SK-N-SH (cell line): Measurements from ENCODE around the gene SERPINA7. TPM values are rescaled to one million over a fixed set of nuclear protein-coding genes. Genes with fewer than 3 reads are reported as not detected.
"Not testable (repeated sequence)": the region's sequence is repeated elsewhere in the genome, so short reads cannot be mapped to it uniquely, and the experiment has no call there.

Experiments used
- CTCF ChIA-PET: fragments of 300-600, 350-600 bp; formaldehyde crosslinking; extraction: SDS; loops from one replicate; lab custom pipeline; 2021; lab: Yijun Ruan, JAX
- POLR2A ChIA-PET: fragments of 350-600 bp; sonication (Branson Sonifier 250); formaldehyde crosslinking; extraction: SDS; loops from one replicate; lab custom pipeline; 2020; ENCODE audit warnings: antibody characterized with exemption, inconsistent platforms; lab: Yijun Ruan, JAX
- DNase-seq: peaks from one replicate; pipeline ENCODE4 v3.0.0; 2012
- H2AFZ ChIP-seq: fragments of 200-600 bp; sonication (generic); 2 replicates; pipeline ENCODE4 v1.8.1; 2016; ENCODE audit warnings: antibody characterized with exemption, mild to moderate bottlenecking, low read depth
- H3F3A ChIP-seq: fragments of 200-600 bp; sonication (generic); replicated peaks from 2 replicates; pipeline ENCODE3; 2016; ENCODE audit warnings: antibody characterized with exemption, mild to moderate bottlenecking; ENCODE audit not compliant: insufficient read depth
- H3K27ac ChIP-seq, 2 experiments: fragments of 200-500 bp in 1 of 2; fragments of 200-600 bp in 1 of 2; sonication (Bioruptor generic) in 1 of 2; sonication (generic), shearing (Covaris generic) in 1 of 2; 2 replicates each; pipeline versions ENCODE4 v1.5.1 to v1.6.1; 2014 to 2016; ENCODE audit warnings: low read depth in 2 of 2, inconsistent platforms in 1 of 2, low read length in 1 of 2, mild to moderate bottlenecking in 1 of 2, mixed read lengths in 1 of 2
- H3K27me3 ChIP-seq: fragments of 200-600 bp; sonication (generic), shearing (Covaris generic); 2 replicates; pipeline ENCODE4 v1.6.1; 2016; ENCODE audit warnings: mixed run types; ENCODE audit not compliant: insufficient read depth
- H3K36me3 ChIP-seq, 2 experiments: fragments of 200-500 bp in 1 of 2; fragments of 200-600 bp in 1 of 2; sonication (Bioruptor generic) in 1 of 2; sonication (generic) in 1 of 2; replicated peaks in 1 of 2; 2 replicates each; pipeline versions ENCODE3 to v1.5.1; 2014 to 2016; ENCODE audit warnings: low read length in 1 of 2, mild to moderate bottlenecking in 1 of 2; ENCODE audit not compliant: insufficient read depth in 2 of 2, control insufficient read depth in 1 of 2
- H3K4me1 ChIP-seq, 2 experiments: fragments of 200-500 bp in 1 of 2; fragments of 200-600 bp in 1 of 2; sonication (Bioruptor generic) in 1 of 2; sonication (generic), shearing (Covaris generic) in 1 of 2; 2 replicates each; pipeline versions ENCODE4 v1.5.1 to v1.6.1; 2014 to 2016; ENCODE audit warnings: low read depth in 1 of 2, low read length in 1 of 2, mixed run types in 1 of 2; ENCODE audit not compliant: insufficient read depth in 2 of 2, control insufficient read depth in 1 of 2
- H3K4me2 ChIP-seq: fragments of 200-600 bp; sonication (generic), shearing (Covaris generic); 2 replicates; pipeline ENCODE4 v1.6.1; 2017; ENCODE audit warnings: mixed run types
- H3K4me3 ChIP-seq, 2 experiments: fragments of 200-500 bp in 1 of 2; fragments of 200-600 bp in 1 of 2; sonication (Bioruptor generic) in 1 of 2; sonication (generic), shearing (Covaris generic) in 1 of 2; 2 replicates each; pipeline versions ENCODE4 v1.5.1 to v1.8.1; 2014 to 2016; ENCODE audit warnings: low read depth in 2 of 2, inconsistent platforms in 1 of 2, low read length in 1 of 2, mild to moderate bottlenecking in 1 of 2, mixed read lengths in 1 of 2, moderate library complexity in 1 of 2
- H3K79me2 ChIP-seq: fragments of 200-600 bp; sonication (generic); 2 replicates; pipeline ENCODE4 v1.8.1; 2017; ENCODE audit warnings: mild to moderate bottlenecking; ENCODE audit not compliant: insufficient read depth
- H3K9ac ChIP-seq: fragments of 200-600 bp; sonication (generic); 2 replicates; pipeline ENCODE4 v1.6.1; 2017; ENCODE audit warnings: mixed run types
- H3K9me2 ChIP-seq: fragments of 200-600 bp; sonication (generic); 2 replicates; pipeline ENCODE4 v1.6.1; 2017; ENCODE audit warnings: mixed run types
- H3K9me3 ChIP-seq: fragments of 200-600 bp; sonication (generic); 2 replicates; pipeline ENCODE4 v1.6.1; 2017; ENCODE audit warnings: mixed run types, mild to moderate bottlenecking, moderate library complexity
- H4K20me1 ChIP-seq: fragments of 200-600 bp; sonication (generic); 2 replicates; pipeline ENCODE4 v1.6.1; 2017; ENCODE audit warnings: mild to moderate bottlenecking, mixed run types; ENCODE audit not compliant: insufficient read depth
- CHD2 ChIP-seq: fragments of 150-350 bp; IDR thresholded peaks from 2 replicates; pipeline ENCODE4 v1.6.1; 2018; ENCODE audit warnings: low read length; ENCODE audit not compliant: partially characterized antibody
- ELF1 ChIP-seq: IDR thresholded peaks from 2 replicates; pipeline ENCODE4 v1.4.0; 2012
- EP300 ChIP-seq, 2 experiments: IDR thresholded peaks; 2 replicates each; pipeline versions ENCODE4 v1.4.0 to v1.6.1; 2012; ENCODE audit warnings: borderline replicate concordance in 1 of 2, low read depth in 1 of 2, low read length in 1 of 2
- EZH2phosphoT487 ChIP-seq: fragments of 200-600 bp; sonication (generic); IDR thresholded peaks from 2 replicates; pipeline ENCODE4 v1.6.1; 2017; ENCODE audit warnings: low read depth, mixed run types, mild to moderate bottlenecking, antibody characterized with exemption, moderate library complexity, borderline replicate concordance
- FOXJ3 ChIP-seq: sonication (generic); formaldehyde crosslinking; IDR thresholded peaks from 2 replicates; pipeline ENCODE4 v1.5.1; 2020; ENCODE audit warnings: mild to moderate bottlenecking, missing genetic modification reagents
- GABPA ChIP-seq: IDR thresholded peaks from 2 replicates; pipeline ENCODE4 v1.4.0; 2012; ENCODE audit warnings: low read depth, mild to moderate bottlenecking
- JUND ChIP-seq: IDR thresholded peaks from 2 replicates; pipeline ENCODE4 v1.4.0; 2012
- NRF1 ChIP-seq: IDR thresholded peaks from 2 replicates; pipeline ENCODE4 v1.6.1; 2012; ENCODE audit warnings: low read depth, mild to moderate bottlenecking, low read length
- RFX5 ChIP-seq: IDR thresholded peaks from 2 replicates; pipeline ENCODE4 v1.6.1; 2012; ENCODE audit warnings: mild to moderate bottlenecking, improper control_type of control experiment, low read length
- SIN3A ChIP-seq: IDR thresholded peaks from 2 replicates; pipeline ENCODE4 v1.6.1; 2012; ENCODE audit warnings: low read depth, mild to moderate bottlenecking, low read length, moderate library complexity, borderline replicate concordance
- SMC3 ChIP-seq: IDR thresholded peaks from 2 replicates; pipeline ENCODE4 v1.6.1; 2012; ENCODE audit warnings: low read depth, low read length, improper control_type of control experiment
- TEAD4 ChIP-seq: IDR thresholded peaks from 2 replicates; pipeline ENCODE4 v1.4.0; 2012; ENCODE audit warnings: mild to moderate bottlenecking, borderline replicate concordance; ENCODE audit not compliant: insufficient read depth
- WGBS: methylation state at CpG from one replicate; pipeline ENCODE4 v1.1.6; 2017; ENCODE audit warnings: low lambda C conversion rate; 5-methylcytosine and 5-hydroxymethylcytosine counted together
- polyA plus RNA-seq, 3 experiments: library from polyadenylated mRNA; depleted of rRNA; stranded (reverse); fragments of >200 nt; gene quantifications; 2 replicates each; pipeline ENCODE4 v1.2.3, GENCODE V29; 2012
- TF ChIP-seq, protein P1 (sequence below): IDR thresholded peaks from 2 replicates; pipeline ENCODE4 v1.4.0; 2012; ENCODE audit warnings: low read depth
- TF ChIP-seq, protein P2 (sequence below): IDR thresholded peaks from 2 replicates; pipeline ENCODE4; 2012
- TF ChIP-seq, protein P3 (sequence below): fragments of 150-350 bp; IDR thresholded peaks from 2 replicates; pipeline ENCODE4 v1.6.1; 2016; ENCODE audit warnings: mild to moderate bottlenecking, low read depth, low read length

SERPINA7 gene
- polyA plus RNA-seq, 1 of the 3 experiments (the other 2 are of a cell fraction), result not detected

DNA sequence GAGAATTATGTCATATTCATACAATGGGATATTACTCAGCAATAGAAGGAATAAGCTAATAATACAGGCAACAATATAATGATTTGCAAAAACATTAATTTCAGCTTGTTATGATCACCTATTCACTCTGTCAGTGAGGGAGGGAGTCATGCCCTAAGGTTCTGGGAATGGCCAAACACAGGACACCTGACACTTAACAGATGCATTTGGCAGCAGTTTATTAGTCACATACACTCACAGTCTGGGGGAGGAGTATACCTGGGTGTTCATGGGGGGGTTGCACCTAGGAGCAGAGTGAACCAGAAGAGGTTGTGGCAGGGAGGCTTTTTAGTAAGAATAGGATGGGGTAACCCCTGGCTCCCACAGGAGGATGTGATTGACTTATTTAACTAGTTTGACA is 38.3 kb downstream of the SERPINA7 start:
- Histone ChIP-seq H3K9ac (no peak overlapping the region), H2AFZ (no peak overlapping the region), H3K4me2 (no peak overlapping the region), H3K9me2 (no peaks in the 10 kb centered on the region), H3K27ac (no peak overlapping the region), H3K4me1 (no peaks in the 10 kb centered on the region), H3K4me3 (no peak overlapping the region), H3K9me3 (no peaks in the 10 kb centered on the region), H3K79me2 (no peaks in the 10 kb centered on the region), H4K20me1 (no peaks in the 10 kb centered on the region), H3F3A (no peaks in the 10 kb centered on the region), H3K36me3 (no peaks in the 10 kb centered on the region), H3K27me3 (peaks cover 6% of the 10 kb centered on the region; the same call in 1 of the 2 replicates)
- TF ChIP-seq SIN3A, result no peak
- no peak for TF ChIP-seq CHD2
- no peak for TF ChIP-seq RFX5
- TF ChIP-seq NRF1, result no peak
- no peak for TF ChIP-seq EP300 (IDR thresholded peaks at IDR 0.05; ENCODE audit: borderline replicate concordance in 1 of 2, low read depth in 1 of 2, low read length in 1 of 2)
- TF ChIP-seq SMC3, result no peak
- TF ChIP-seq, protein P1, sequence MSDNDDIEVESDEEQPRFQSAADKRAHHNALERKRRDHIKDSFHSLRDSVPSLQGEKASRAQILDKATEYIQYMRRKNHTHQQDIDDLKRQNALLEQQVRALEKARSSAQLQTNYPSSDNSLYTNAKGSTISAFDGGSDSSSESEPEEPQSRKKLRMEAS, result no peak
- TF ChIP-seq, protein P2, sequence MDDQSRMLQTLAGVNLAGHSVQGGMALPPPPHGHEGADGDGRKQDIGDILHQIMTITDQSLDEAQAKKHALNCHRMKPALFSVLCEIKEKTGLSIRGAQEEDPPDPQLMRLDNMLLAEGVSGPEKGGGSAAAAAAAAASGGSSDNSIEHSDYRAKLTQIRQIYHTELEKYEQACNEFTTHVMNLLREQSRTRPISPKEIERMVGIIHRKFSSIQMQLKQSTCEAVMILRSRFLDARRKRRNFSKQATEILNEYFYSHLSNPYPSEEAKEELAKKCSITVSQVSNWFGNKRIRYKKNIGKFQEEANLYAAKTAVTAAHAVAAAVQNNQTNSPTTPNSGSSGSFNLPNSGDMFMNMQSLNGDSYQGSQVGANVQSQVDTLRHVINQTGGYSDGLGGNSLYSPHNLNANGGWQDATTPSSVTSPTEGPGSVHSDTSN, result no peak
- TF ChIP-seq EZH2phosphoT487, result no peak
- no peak for TF ChIP-seq TEAD4
- no peak for TF ChIP-seq ELF1
- TF ChIP-seq, protein P3, sequence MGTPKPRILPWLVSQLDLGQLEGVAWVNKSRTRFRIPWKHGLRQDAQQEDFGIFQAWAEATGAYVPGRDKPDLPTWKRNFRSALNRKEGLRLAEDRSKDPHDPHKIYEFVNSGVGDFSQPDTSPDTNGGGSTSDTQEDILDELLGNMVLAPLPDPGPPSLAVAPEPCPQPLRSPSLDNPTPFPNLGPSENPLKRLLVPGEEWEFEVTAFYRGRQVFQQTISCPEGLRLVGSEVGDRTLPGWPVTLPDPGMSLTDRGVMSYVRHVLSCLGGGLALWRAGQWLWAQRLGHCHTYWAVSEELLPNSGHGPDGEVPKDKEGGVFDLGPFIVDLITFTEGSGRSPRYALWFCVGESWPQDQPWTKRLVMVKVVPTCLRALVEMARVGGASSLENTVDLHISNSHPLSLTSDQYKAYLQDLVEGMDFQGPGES, result no peak
- no peak for TF ChIP-seq FOXJ3
- TF ChIP-seq GABPA, result no peak
- no peak for TF ChIP-seq JUND
- ChIA-PET POLR2A (no interaction called here), CTCF (no interaction called here)
- no peak for DNase-seq

DNA sequence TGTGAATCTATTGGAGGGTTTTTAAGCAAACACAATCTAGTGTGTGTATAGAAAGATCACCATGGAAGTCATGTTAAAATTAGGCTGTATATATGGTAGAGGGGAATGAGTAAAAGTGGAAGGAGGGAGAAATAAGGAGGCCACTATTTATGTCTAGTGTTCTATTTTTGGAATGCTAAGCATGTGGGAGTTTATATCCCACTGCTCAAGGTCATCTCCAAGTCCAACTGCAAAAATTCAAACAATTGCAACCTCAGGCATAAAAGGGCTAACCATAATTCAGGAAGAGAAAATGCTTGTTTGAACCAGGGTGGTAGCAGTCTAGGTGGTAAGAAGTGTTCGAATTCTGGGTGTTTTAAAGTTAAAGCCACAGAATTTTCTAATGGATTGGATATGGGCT is 39.2 kb downstream of the SERPINA7 start:
- H3K27ac ChIP-seq, result no peak overlapping the region
- H2AFZ ChIP-seq, result no peak overlapping the region
- no peak overlapping the region for H3K4me3 ChIP-seq
- no peak overlapping the region for H3K4me2 ChIP-seq
- 0% methylated on average over 1 of the region's 1 CpG for WGBS
- no peaks in the 10 kb centered on the region for H4K20me1 ChIP-seq
- ChIA-PET POLR2A (no interaction called here), CTCF (no interaction called here)
- H3F3A ChIP-seq, result no peaks in the 10 kb centered on the region
- H3K9me3 ChIP-seq, result no peaks in the 10 kb centered on the region
- peaks cover 6% of the 10 kb centered on the region; the same call in 1 of the 2 replicates for H3K27me3 ChIP-seq
- no peak for TF ChIP-seq CHD2
- no peaks in the 10 kb centered on the region for H3K4me1 ChIP-seq
- no peak overlapping the region for H3K9ac ChIP-seq
- no peaks in the 10 kb centered on the region for H3K36me3 ChIP-seq
- no peaks in the 10 kb centered on the region for H3K79me2 ChIP-seq
- H3K9me2 ChIP-seq, result no peaks in the 10 kb centered on the region
- DNase-seq, result no peak

DNA sequence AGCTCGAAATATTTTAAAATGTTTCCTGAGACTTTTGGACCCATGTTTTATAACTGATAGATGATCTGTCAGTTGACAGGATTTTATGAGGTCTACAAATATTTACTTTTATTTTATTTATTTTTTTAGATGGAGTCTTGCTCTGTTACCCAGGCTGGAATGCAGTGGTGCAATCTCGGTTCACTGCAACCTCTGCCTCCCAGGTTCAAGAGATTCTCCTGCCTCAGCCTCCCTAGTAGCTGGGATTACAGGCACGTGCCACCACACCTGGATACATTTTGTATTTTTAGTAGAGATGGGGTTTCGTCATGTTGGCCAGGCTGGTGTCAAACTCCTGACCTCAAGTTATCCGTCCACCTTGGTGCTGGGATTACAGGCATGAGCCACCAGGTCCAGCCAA is 50.0 kb downstream of the SERPINA7 start:
- H3K9me3 ChIP-seq, DNase-seq, H3K4me3 ChIP-seq, H3K9me2 ChIP-seq, CTCF ChIA-PET, H3K27me3 ChIP-seq, H3K27ac ChIP-seq, H3K4me2 ChIP-seq, H4K20me1 ChIP-seq, H2AFZ ChIP-seq, H3K79me2 ChIP-seq, POLR2A ChIA-PET, H3F3A ChIP-seq, H3K36me3 ChIP-seq, H3K4me1 ChIP-seq, H3K9ac ChIP-seq: not testable (repeated sequence)
- WGBS, result 1% methylated on average over 5 of the region's 5 CpGs
